MG63 (cell line): ENCODE measurements around the gene EFHC1. TPM values are rescaled to one million over a fixed set of nuclear protein-coding genes. Genes with fewer than 3 reads are reported as not detected.

Experiments
- DNase-seq: peaks from one replicate; pipeline ENCODE4 v3.0.0-alpha.2; 2020
- H3K27me3 ChIP-seq: fragments of 250-450 bp; sonication (Bioruptor Pico); 2 replicates; pipeline ENCODE4 v1.5.1; 2020; ENCODE audit warnings: mild to moderate bottlenecking, moderate library complexity
- H3K36me3 ChIP-seq: fragments of 250-450 bp; sonication (Bioruptor Pico); 2 replicates; pipeline ENCODE4 v1.5.1; 2020; ENCODE audit warnings: mild to moderate bottlenecking, moderate library complexity
- H3K4me3 ChIP-seq: fragments of 250-450 bp; sonication (Bioruptor Pico); 2 replicates; pipeline ENCODE4 v1.5.1; 2020; ENCODE audit warnings: mild to moderate bottlenecking, moderate library complexity
- H3K9me3 ChIP-seq: fragments of 250-450 bp; sonication (Bioruptor Pico); 2 replicates; pipeline ENCODE4 v1.5.1; 2020; ENCODE audit warnings: mild to moderate bottlenecking, moderate library complexity
- total RNA-seq: library from RNA; depleted of rRNA; stranded (reverse); fragments of >200 nt; shearing (Covaris generic); gene quantifications from 2 replicates; pipeline ENCODE4 v1.2.3, GENCODE V29; 2014; ENCODE audit warnings: low replicate concordance; rRNA removed

EFHC1 gene
- total RNA-seq, 1 experiment from 2014 or later, result 78.4 TPM

DNA sequence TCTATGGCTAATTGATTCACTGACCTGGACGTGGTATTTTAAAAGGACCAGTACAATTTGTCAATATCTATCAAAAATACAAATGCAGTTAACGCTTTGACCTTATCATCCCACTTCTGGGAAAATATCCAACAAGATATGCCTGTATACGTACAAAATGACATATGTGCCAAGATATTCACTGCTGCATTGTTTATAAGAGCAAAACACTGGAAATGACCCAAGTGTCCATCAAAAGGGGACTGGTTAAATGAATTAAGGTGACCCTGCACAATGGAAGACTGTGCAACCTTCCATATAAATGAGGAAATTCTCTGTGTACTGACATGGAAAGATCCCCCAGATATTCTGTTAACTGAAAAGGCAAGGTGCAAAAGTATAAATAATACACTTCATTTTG lies 142.8 kb downstream of the EFHC1 start:
- no peak for DNase-seq
- H3K4me3 ChIP-seq, result no peak overlapping the region
- no peaks in the 10 kb centered on the region for H3K9me3 ChIP-seq
- H3K36me3 ChIP-seq, result peaks cover 91% of the 10 kb centered on the region
- no peaks in the 10 kb centered on the region for H3K27me3 ChIP-seq

DNA sequence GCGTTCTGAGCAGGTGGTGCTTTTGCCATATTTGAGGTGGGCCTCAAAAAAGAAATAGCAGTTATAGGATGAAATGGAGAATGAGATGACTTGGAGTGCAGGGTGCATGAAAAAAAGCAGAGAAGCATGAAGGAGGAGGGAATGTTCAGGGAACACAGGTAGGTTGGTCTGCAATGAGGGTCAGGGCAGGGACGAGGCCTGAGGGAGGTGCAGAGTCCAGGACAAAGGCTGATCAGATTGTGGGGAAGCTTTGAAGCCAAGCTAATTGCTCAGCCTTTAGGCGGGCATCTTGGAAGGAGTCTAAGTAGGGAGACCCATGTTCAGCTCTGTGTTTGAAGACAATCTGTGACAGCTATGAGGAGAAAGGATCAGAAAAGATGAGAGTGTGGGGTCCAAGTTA lies 144.7 kb downstream of the EFHC1 start:
- DNase-seq, result no peak
- Histone ChIP-seq H3K9me3 (no peaks in the 10 kb centered on the region), H3K4me3 (no peak overlapping the region), H3K27me3 (no peaks in the 10 kb centered on the region), H3K36me3 (peaks cover 91% of the 10 kb centered on the region)

DNA sequence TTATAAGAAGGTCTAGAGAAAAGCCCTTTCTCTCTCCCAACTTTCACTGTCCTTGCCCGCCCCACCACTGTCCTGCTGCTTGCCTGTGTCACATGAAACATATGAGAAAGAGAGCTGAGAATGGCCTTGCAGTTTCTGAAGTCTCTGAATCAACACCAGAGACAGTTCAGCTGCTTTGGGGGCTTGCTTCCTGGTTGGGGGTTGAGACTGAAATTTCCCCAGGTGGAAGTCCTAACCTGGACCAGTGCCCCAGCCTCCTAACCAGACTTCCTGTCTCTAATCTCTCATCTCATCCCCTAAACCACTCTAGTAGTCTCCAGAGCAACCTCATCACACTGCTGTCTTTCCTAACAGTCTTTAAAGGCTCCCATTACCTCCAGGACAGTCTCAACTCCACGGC lies 146.1 kb downstream of the EFHC1 start:
- Histone ChIP-seq H3K27me3 (no peaks in the 10 kb centered on the region), H3K4me3 (no peak overlapping the region), H3K36me3 (peaks cover 89% of the 10 kb centered on the region), H3K9me3 (no peaks in the 10 kb centered on the region)
- DNase-seq, result no peak

DNA sequence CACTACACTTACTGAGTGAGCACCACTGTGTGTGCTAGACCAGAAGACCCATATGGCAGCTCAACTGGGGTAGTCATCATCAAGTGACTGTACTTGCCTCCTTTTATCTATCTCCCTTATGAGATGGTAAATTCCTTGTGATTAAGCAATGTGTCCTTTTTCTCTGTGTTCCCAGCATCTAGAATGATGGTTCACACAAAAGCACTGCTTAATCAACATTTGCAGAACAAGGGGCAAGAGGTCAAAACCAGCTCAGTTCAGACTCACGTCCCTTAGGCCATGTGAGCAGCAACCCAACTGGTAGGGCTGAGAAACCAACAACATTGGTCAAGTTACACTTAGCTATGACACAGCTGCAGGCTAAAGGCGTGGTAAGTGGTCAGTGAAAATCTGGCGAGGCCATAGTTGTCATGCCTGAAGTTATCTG lies 146.7 kb downstream of the EFHC1 start:
- peaks cover 93% of the 10 kb centered on the region for H3K36me3 ChIP-seq
- no peak overlapping the region for H3K4me3 ChIP-seq
- no peaks in the 10 kb centered on the region for H3K27me3 ChIP-seq
- H3K9me3 ChIP-seq, result no peaks in the 10 kb centered on the region
- no peak for DNase-seq

DNA sequence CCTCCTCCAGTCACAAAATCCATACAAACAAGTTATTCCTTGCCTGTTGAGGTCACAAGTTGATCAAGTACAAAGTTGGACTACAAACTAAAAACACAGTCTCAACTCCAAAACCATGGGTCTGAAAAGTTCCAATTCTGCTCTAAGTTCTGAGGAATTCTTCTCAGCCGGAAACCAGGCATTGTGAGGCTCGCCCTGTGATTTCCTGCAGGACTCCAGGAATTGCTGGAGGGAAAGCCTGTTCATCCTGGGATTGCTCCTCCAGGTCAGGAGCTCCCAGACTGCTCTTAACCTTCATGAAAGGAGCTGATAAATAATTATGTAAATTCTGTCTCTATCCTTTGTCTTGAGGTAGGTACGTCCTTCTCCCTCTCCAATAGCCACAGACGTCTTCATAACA lies 148.2 kb downstream of the EFHC1 start:
- no peak overlapping the region for H3K4me3 ChIP-seq

DNA sequence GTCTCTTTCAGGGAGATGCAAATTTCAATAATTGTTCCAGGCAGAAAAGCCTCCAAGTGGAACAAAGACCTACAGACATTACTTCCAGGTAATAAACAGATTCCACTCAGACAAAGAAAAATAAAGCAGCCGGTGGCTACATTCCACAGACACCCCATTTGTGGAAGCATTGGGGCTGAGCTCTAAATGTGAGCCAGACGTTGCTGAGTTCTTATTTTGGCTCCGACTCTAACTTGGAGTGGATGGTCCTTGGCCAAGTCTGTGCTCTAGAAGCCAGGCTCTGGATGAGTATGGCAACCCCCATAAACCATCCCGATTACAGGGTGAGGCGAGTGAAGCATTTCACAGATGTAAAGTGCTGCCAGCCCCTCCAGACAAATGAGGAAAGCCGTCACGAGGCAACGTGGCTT lies 150.2 kb downstream of the EFHC1 start:
- no peaks in the 10 kb centered on the region for H3K9me3 ChIP-seq
- H3K27me3 ChIP-seq, result no peaks in the 10 kb centered on the region
- H3K36me3 ChIP-seq, result peaks cover 98% of the 10 kb centered on the region
- peak; percentile 95 for DNase-seq
- no peak overlapping the region for H3K4me3 ChIP-seq

More for the DNA sequence above, 148.2 kb downstream of the EFHC1 start:
- Histone ChIP-seq H3K36me3 (peaks cover 94% of the 10 kb centered on the region), H3K27me3 (no peaks in the 10 kb centered on the region), H3K9me3 (no peaks in the 10 kb centered on the region)
- no peak for DNase-seq

DNA sequence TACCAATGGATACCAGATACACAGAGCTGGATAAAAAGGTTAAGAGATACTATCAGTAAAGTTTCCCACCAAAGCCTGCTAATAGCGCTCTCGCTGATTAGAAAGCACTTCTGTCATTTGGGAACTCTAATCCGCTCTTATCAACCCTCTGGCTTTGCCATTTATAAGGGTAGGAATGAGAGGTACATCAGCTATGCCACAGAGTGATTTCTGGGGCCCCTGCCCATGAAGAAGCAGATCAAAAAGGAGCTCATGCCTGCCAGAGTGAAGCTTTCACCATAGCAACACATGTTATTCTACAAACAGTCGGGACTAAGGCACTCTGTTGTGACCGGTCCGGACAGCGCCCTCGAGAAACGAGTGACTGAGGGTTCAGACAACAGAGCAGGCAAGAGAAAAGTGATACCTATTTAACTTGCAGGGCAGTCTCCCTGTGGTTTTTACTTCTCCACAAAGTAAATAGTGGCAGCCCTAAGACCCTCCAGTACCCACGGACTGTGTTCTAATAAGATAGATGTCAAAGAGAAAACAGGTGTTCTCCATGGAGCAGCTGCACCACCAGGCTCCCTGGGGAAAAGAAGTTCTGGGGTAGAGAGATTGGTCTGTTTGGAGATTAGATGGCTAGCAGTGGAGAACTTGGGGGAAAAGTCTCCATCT lies 151.1 kb downstream of the EFHC1 start:
- Histone ChIP-seq H3K9me3 (no peaks in the 10 kb centered on the region), H3K36me3 (peaks cover 98% of the 10 kb centered on the region), H3K27me3 (no peaks in the 10 kb centered on the region), H3K4me3 (peak overlapping the region; percentile 1)
- no peak for DNase-seq

DNA sequence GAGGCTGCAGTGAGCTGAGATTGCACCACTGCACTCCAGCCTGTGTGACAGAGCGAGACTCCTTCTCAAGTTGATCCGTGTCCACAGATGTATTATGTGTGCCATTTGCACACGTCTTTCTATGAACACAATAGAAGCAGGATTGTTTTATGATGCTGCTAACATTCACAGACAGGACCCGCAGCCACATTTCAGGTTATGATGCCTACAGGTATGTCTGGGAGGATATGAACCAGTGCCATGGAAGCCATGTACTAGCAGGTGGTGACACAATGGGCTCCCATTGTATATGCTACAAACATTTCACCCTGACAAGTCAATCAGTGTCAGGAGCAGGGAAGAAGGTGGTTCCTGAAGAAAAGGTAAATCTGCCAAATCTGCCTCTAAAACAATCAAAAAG lies 152.4 kb downstream of the EFHC1 start:
- DNase-seq, result no peak
- Histone ChIP-seq H3K27me3 (no peaks in the 10 kb centered on the region), H3K4me3 (peak overlapping the region; percentile 87), H3K9me3 (no peaks in the 10 kb centered on the region), H3K36me3 (peaks cover 88% of the 10 kb centered on the region)

DNA sequence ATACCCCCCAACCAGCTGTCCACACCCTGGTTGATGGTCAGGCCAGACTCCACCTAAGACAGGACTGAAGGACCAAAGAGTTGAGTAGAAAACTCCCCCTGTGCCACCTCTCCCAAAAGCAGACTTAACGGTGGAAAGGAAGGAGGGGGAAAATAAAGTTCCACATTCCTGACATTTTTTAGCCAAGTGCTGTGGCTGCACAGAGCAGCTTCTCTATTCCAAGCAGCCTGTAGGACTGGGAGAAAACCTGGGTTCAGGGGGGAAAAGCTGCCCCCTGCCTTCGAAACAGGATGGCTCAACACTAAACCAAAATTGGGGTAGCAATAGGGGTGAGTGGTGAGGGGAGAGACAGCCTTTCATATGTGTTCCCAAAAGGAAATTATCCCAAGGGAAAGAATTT lies 153.2 kb downstream of the EFHC1 start:
- DNase-seq, result peak; percentile 48
- Histone ChIP-seq H3K36me3 (peaks cover 80% of the 10 kb centered on the region), H3K9me3 (no peaks in the 10 kb centered on the region), H3K27me3 (no peaks in the 10 kb centered on the region), H3K4me3 (peak overlapping the region; percentile 87)

Other genes starting within 250 kb of the EFHC1 start
- not detected in 2 replicates for gene IL17A, start 234.0 kb upstream of the EFHC1 start, total RNA-seq
- not detected in 2 replicates for gene IL17F, start 175.8 kb upstream of the EFHC1 start, total RNA-seq
- gene MCM3, start 135.6 kb upstream of the EFHC1 start, total RNA-seq, result 1,027 and 1,090 TPM in 2 replicates
- 2.9 and 3.2 TPM in 2 replicates for gene PAQR8, start 58.2 kb upstream of the EFHC1 start, total RNA-seq
- gene TRAM2, start 156.7 kb downstream of the EFHC1 start, total RNA-seq, result 206 and 243 TPM in 2 replicates